ENCODE data around the gene HSPBAP1. TPM values are rescaled to one million over a fixed set of nuclear protein-coding genes. Genes with fewer than 3 reads are reported as not detected.
A peak's percentile ranks its signal among the peaks of the same experiment; 100 is the strongest.
"Not testable (repeated sequence)": the region's sequence is repeated elsewhere in the genome, so short reads cannot be mapped to it uniquely, and the experiment has no call there.

Gene HSPBAP1
- total and polyA plus RNA-seq, 7 donors = 4.8 to 24.7 (median 17.6) TPM

DNA sequence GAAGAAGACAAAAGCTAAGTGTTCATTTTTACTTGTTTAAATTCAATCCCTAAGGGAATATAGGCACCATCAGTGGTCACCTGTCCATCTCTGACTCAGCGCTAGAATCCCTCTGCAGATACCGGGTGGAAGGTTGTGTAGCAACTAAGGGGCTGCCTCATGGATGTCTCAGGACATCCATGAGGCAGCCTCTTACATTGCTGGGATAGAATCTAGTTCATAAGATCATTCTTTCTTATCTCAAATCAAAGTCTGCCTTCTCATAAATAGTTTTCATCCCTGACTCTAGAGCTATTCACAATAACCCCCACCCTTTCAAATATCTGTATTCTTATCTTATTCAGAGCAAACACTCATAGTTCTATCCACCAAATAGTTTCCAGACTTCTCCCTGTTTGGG, 38.1 kb downstream of the HSPBAP1 start:
- no peak overlapping the region for H3K4me3 ChIP-seq
- intact Hi-C loops (cut with DNase I) = loop anchor here in 1 of 2 donors (5.0 kb wide), 1 partner anchor 37 kb away; the partner anchor contains the start of gene HSPBAP1
- H3K36me3 ChIP-seq (ENCODE audit: insufficient read depth in 1 of 2, low read depth in 1 of 2) = peaks cover 11 to 84% of the 10 kb centered on the region in 2 donors
- no peaks in the 10 kb centered on the region for H3K27me3 ChIP-seq (ENCODE audit: insufficient read depth in 3 of 3, low read length in 2 of 3)
- TF ChIP-seq, protein P1, sequence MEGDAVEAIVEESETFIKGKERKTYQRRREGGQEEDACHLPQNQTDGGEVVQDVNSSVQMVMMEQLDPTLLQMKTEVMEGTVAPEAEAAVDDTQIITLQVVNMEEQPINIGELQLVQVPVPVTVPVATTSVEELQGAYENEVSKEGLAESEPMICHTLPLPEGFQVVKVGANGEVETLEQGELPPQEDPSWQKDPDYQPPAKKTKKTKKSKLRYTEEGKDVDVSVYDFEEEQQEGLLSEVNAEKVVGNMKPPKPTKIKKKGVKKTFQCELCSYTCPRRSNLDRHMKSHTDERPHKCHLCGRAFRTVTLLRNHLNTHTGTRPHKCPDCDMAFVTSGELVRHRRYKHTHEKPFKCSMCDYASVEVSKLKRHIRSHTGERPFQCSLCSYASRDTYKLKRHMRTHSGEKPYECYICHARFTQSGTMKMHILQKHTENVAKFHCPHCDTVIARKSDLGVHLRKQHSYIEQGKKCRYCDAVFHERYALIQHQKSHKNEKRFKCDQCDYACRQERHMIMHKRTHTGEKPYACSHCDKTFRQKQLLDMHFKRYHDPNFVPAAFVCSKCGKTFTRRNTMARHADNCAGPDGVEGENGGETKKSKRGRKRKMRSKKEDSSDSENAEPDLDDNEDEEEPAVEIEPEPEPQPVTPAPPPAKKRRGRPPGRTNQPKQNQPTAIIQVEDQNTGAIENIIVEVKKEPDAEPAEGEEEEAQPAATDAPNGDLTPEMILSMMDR (IDR thresholded peaks at IDR 0.05) = no peak
- no peaks in the 10 kb centered on the region for H3K9me3 ChIP-seq
- H3K4me1 ChIP-seq = peaks cover 11% of the 10 kb centered on the region
- DNase-seq (no peak), ATAC-seq (no peak)
- 88 to 98% (median 92%) methylated on average over 2 of the region's 2 CpGs for WGBS, 3 donors
- H3K27ac ChIP-seq = no peak overlapping the region

DNA sequence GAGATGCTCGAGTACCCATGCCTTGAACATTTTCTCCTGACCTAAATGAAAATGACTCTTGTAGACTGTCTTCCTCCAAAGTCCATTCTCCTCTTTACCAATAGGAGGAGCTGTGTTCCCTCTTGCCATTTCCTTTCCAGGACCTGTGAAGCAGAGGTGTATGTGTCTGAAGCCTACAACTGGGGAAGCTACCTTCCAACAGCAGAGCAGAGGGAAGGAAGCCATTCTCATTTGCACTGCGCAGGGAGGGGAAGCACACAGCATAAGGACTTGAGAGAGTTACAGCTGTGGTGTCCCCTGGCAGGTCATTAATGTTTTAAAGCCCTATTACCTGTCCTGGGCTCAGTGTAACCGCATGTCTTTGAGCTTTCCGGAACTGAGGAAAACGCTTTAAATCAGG, 38.7 kb downstream of the HSPBAP1 start:
- TF ChIP-seq, protein P1 (IDR thresholded peaks at IDR 0.05) = peak; percentile 69
- peaks cover 5% of the 10 kb centered on the region for H3K4me1 ChIP-seq
- peak overlapping the region; percentile 44 for H3K27ac ChIP-seq
- intact Hi-C loops (cut with DNase I) = loop anchor here in 1 of 2 donors (5.0 kb wide), 1 partner anchor 37 kb away; the partner anchor contains the start of gene HSPBAP1
- DNase-seq = no peak
- H3K9me3 ChIP-seq = no peaks in the 10 kb centered on the region
- H3K36me3 ChIP-seq (ENCODE audit: insufficient read depth in 1 of 2, low read depth in 1 of 2) = peaks cover 11 to 88% of the 10 kb centered on the region in 2 donors
- ATAC-seq = peak; percentile 79 to 87 (median 83)
- 77 to 81% (median 79%) methylated on average over 5 of the region's 5 CpGs for WGBS, 3 donors
- no peak overlapping the region for H3K4me3 ChIP-seq
- no peaks in the 10 kb centered on the region for H3K27me3 ChIP-seq (ENCODE audit: insufficient read depth in 3 of 3, low read length in 2 of 3)

DNA sequence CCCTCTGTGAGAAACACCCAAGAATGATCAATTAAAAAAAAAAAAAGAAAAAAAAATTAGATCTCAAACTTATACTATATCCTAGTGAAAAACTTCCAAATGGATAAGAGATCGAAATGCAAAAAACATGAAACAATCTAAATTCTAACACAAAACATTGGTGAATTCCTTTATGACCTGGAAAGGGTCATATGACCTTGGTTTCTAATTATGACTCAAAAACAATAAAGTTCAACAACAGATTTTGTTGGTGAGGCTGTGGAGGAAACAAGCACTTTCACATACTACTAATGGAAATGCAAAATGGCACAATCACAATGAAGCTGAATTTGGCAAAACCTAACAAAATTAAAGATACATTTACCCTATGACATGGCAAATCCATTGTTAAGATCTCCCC, 45.3 kb downstream of the HSPBAP1 start:
- ATAC-seq = no peak
- peaks cover 8 to 54% of the 10 kb centered on the region in 2 donors for H3K36me3 ChIP-seq (ENCODE audit: insufficient read depth in 1 of 2, low read depth in 1 of 2)
- intact Hi-C loops (cut with DNase I) = no loop called here
- no peak overlapping the region for H3K4me3 ChIP-seq
- no peaks in the 10 kb centered on the region for H3K27me3 ChIP-seq (ENCODE audit: insufficient read depth in 3 of 3, low read length in 2 of 3)
- no peak overlapping the region for H3K27ac ChIP-seq
- H3K9me3 ChIP-seq = no peaks in the 10 kb centered on the region
- DNase-seq = no peak
- TF ChIP-seq, protein P1 (IDR thresholded peaks at IDR 0.05) = no peak
- 97 to 98% (median 97%) methylated on average over 1 of the region's 1 CpG for WGBS, 3 donors
- no peaks in the 10 kb centered on the region for H3K4me1 ChIP-seq

DNA sequence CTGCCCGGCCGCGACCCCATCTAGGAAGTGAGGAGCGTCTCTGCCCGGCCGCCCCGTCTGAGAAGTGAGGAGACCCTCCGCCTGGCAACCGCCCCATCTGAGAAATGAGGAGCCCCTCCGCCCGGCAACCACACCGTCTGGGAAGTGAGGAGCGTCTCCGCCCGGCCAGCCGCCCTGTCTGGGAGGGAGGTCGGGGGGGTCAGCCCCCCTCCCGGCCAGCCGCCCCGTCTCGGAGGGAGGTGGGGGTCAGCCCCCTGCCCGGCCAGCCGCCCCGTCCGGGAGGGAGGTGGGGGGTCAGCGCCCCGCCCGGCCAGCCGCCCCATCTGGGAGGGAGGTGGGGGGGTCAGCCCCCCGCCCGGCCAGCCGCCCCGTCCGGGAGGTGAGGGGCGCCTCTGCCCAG, 46.3 kb downstream of the HSPBAP1 start:
- ATAC-seq; H3K9me3 ChIP-seq; H3K4me1 ChIP-seq; H3K27ac ChIP-seq; H3K4me3 ChIP-seq; H3K27me3 ChIP-seq (ENCODE audit: insufficient read depth in 3 of 3, low read length in 2 of 3); intact Hi-C loops (cut with DNase I): not testable (repeated sequence)
- WGBS, 3 donors = 93 to 98% (median 94%) methylated on average over 9 to 23 of the region's 35 CpGs
- peaks cover 5 to 54% of the 10 kb centered on the region in 2 donors for H3K36me3 ChIP-seq (ENCODE audit: insufficient read depth in 1 of 2, low read depth in 1 of 2)
- DNase-seq = peak in 1 of 2 donors; percentile 34

DNA sequence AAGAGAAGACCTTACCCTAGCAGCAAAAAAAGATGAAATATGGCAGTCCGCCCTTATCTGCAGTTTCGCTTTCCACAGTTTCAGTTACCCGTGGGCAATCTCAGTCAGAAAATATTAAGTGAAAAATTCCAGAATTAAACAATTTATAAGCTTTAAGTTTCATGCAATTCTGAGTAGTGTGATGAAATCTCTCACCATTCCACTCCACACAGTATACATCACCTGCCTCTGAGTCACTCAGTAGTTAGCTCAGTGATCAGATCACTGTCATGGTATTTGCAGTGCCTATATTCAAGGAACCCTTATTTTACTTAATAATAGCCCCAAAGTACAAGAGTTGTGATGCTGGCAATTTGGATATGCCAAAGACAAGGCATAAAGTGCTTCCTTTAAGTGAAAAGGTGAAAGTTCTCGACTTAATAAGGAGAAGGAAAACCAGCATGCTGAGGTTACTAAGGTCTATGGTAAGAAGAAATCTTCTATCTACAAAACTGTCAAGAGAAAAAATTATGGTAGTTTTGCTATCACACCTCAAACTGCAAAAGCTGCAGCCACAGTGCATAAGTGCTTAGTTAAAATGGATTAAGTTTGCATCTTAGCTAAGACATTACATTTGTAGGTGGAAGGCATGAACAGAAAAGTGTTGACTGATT, 48.1 kb downstream of the HSPBAP1 start:
- no peaks in the 10 kb centered on the region for H3K4me1 ChIP-seq
- no peaks in the 10 kb centered on the region for H3K9me3 ChIP-seq
- H3K4me3 ChIP-seq = no peak overlapping the region
- intact Hi-C loops (cut with DNase I) = no loop called here
- peaks cover 0 to 50% of the 10 kb centered on the region in 2 donors for H3K36me3 ChIP-seq (ENCODE audit: insufficient read depth in 1 of 2, low read depth in 1 of 2)
- peak overlapping the region; percentile 1 for H3K27ac ChIP-seq
- ATAC-seq (peak in 3 of 4 donors; percentile 42 to 66 (median 55)), DNase-seq (no peak)
- H3K27me3 ChIP-seq (ENCODE audit: insufficient read depth in 3 of 3, low read length in 2 of 3) = no peaks in the 10 kb centered on the region
- TF ChIP-seq, protein P1 (IDR thresholded peaks at IDR 0.05) = no peak
- 95 to 96% (median 96%) methylated on average over 4 of the region's 4 CpGs for WGBS, 3 donors

All from psoas muscle (tissue), 8 donors.